Calu3 (cell line): ENCODE measurements around the gene SRPK2. TPM values are rescaled to one million over a fixed set of nuclear protein-coding genes. Genes with fewer than 3 reads are reported as not detected.
"Not testable (repeated sequence)": the region's sequence is repeated elsewhere in the genome, so short reads cannot be mapped to it uniquely, and the experiment has no call there.

Experiments
- BruUV-seq: library from RNA; stranded (reverse); fragments of 400-500 nt; replicated peaks from 2 replicates; lab custom pipeline; 2021; lab: Mats Ljungman, UMichigan
- CTCF ChIA-PET: fragments of 300-600 bp; sonication (Branson Sonifier 250); formaldehyde crosslinking; loops from one replicate; lab custom pipeline; 2022; ENCODE audit warnings: antibody characterized with exemption; lab: Charles Lee
- DNase-seq: peaks from one replicate; pipeline ENCODE4 v3.0.0; 2022
- H3K27ac Mint-ChIP-seq: one replicate; pipeline ENCODE4 v1.8.0; 2022; ENCODE audit warnings: mixed read lengths; ENCODE audit not compliant: unreplicated experiment
- H3K27me3 Mint-ChIP-seq: one replicate; pipeline ENCODE4 v1.8.0; 2022; ENCODE audit warnings: mixed read lengths; ENCODE audit not compliant: unreplicated experiment
- H3K36me3 Mint-ChIP-seq: one replicate; pipeline ENCODE4 v1.8.0; 2022; ENCODE audit warnings: mild to moderate bottlenecking, moderate library complexity, mixed read lengths; ENCODE audit not compliant: insufficient read depth, unreplicated experiment
- H3K4me1 Mint-ChIP-seq: one replicate; pipeline ENCODE4 v1.8.0; 2022; ENCODE audit warnings: mild to moderate bottlenecking, low read depth, mixed read lengths; ENCODE audit not compliant: unreplicated experiment
- H3K4me3 Mint-ChIP-seq: one replicate; pipeline ENCODE4 v1.8.0; 2022; ENCODE audit warnings: mild to moderate bottlenecking, low read depth, moderate library complexity, mixed read lengths; ENCODE audit not compliant: unreplicated experiment
- H3K9me3 Mint-ChIP-seq: one replicate; pipeline ENCODE4 v1.8.0; 2022; ENCODE audit warnings: low read depth, mixed read lengths; ENCODE audit not compliant: unreplicated experiment
- CTCF ChIP-seq: fragments of 200-600 bp; IDR thresholded peaks from one replicate; pipeline ENCODE4 v1.8.0; 2022; ENCODE audit warnings: antibody characterized with exemption; ENCODE audit not compliant: unreplicated experiment
- intact Hi-C: fragments of 100-400 bp; cut with micrococcal nuclease; formaldehyde crosslinking; loops from one replicate; pipeline ENCODE4 v1.10.0; 2022; ENCODE audit not compliant: unreplicated experiment
- total RNA-seq: library from RNA; stranded (reverse); gene quantifications from 2 replicates; pipeline ENCODE4 v1.2.3, GENCODE V29; 2022

Gene SRPK2
- total RNA-seq, 1 experiment from 2014 or later, result 40.2 TPM

GRCh38 chr7:105369944-105370343, 18.8 kb downstream of the SRPK2 start:
- Mint-ChIP-seq H3K4me1 (peaks cover 9% of the 10 kb centered on the region), H3K27me3 (no peaks in the 10 kb centered on the region), H3K4me3 (no peak overlapping the region), H3K36me3 (no peaks in the 10 kb centered on the region), H3K9me3 (no peaks in the 10 kb centered on the region), H3K27ac (no peak overlapping the region)
- TF ChIP-seq CTCF, result no peak
- BruUV-seq, result no TSS peak
- CTCF ChIA-PET, result no interaction called here
- intact Hi-C loops, result no loop called here
- no peak for DNase-seq

- BruUV-seq, result no TSS peak
- no peak overlapping the region for H3K27ac Mint-ChIP-seq
- CTCF ChIA-PET, result interaction anchor here (1.3 kb wide), 1 partner anchor 8 kb away, joined by 3 read pairs; no protein-coding TSS in a partner anchor
- DNase-seq, result no peak
- intact Hi-C loops, result no loop called here
- H3K36me3 Mint-ChIP-seq, result no peaks in the 10 kb centered on the region
- no peak for TF ChIP-seq CTCF
- H3K4me1 Mint-ChIP-seq, result peaks cover 9% of the 10 kb centered on the region
- no peak overlapping the region for H3K4me3 Mint-ChIP-seq
- no peaks in the 10 kb centered on the region for H3K27me3 Mint-ChIP-seq
- H3K9me3 Mint-ChIP-seq, result no peaks in the 10 kb centered on the region
Observed at GRCh38 chr7:105367458-105367857, 21.3 kb downstream of the SRPK2 start.

GRCh38 chr7:105365541-105366534, 22.9 kb downstream of the SRPK2 start:
- Mint-ChIP-seq H3K27ac (no peak overlapping the region), H3K9me3 (no peaks in the 10 kb centered on the region), H3K4me1 (peaks cover 9% of the 10 kb centered on the region), H3K4me3 (no peak overlapping the region), H3K36me3 (no peaks in the 10 kb centered on the region), H3K27me3 (no peaks in the 10 kb centered on the region)
- intact Hi-C loops, result no loop called here
- TF ChIP-seq CTCF, result no peak
- CTCF ChIA-PET, result interaction anchor here (0.7 to 1.3 kb wide), 2 partner anchors 10 to 14 kb away, joined by 3 read pairs; no protein-coding TSS in a partner anchor
- DNase-seq, result no peak
- no TSS peak for BruUV-seq

- no peak for TF ChIP-seq CTCF
- no peaks in the 10 kb centered on the region for H3K4me1 Mint-ChIP-seq
- no peak overlapping the region for H3K27ac Mint-ChIP-seq
- no TSS peak for BruUV-seq
- intact Hi-C loops, result no loop called here
- H3K9me3 Mint-ChIP-seq, result no peaks in the 10 kb centered on the region
- DNase-seq, result no peak
- H3K36me3 Mint-ChIP-seq, result no peaks in the 10 kb centered on the region
- no peak overlapping the region for H3K4me3 Mint-ChIP-seq
- no peaks in the 10 kb centered on the region for H3K27me3 Mint-ChIP-seq
- CTCF ChIA-PET, result no interaction called here
Observed at GRCh38 chr7:105364684-105365083, 24.0 kb downstream of the SRPK2 start.

- intact Hi-C loops, H3K9me3 Mint-ChIP-seq, H3K36me3 Mint-ChIP-seq, CTCF ChIA-PET, BruUV-seq, DNase-seq, H3K27ac Mint-ChIP-seq, H3K4me3 Mint-ChIP-seq, H3K4me1 Mint-ChIP-seq, H3K27me3 Mint-ChIP-seq: not testable (repeated sequence)
Observed at GRCh38 chr7:105363657-105364056, 25.1 kb downstream of the SRPK2 start.

GRCh38 chr7:105362685-105363084, 26.0 kb downstream of the SRPK2 start:
- H3K27me3 Mint-ChIP-seq, H3K27ac Mint-ChIP-seq, H3K9me3 Mint-ChIP-seq, DNase-seq, intact Hi-C loops, H3K4me3 Mint-ChIP-seq, BruUV-seq, H3K4me1 Mint-ChIP-seq, H3K36me3 Mint-ChIP-seq, CTCF ChIA-PET: not testable (repeated sequence)
